ENCODE measurements around the gene VPS16. TPM values are rescaled to one million over a fixed set of nuclear protein-coding genes. Genes with fewer than 3 reads are reported as not detected.
A peak's percentile ranks its signal among the peaks of the same experiment; 100 is the strongest.

Gene VPS16
- total RNA-seq, 1 experiment from 2014 or later = 26.2 TPM

DNA sequence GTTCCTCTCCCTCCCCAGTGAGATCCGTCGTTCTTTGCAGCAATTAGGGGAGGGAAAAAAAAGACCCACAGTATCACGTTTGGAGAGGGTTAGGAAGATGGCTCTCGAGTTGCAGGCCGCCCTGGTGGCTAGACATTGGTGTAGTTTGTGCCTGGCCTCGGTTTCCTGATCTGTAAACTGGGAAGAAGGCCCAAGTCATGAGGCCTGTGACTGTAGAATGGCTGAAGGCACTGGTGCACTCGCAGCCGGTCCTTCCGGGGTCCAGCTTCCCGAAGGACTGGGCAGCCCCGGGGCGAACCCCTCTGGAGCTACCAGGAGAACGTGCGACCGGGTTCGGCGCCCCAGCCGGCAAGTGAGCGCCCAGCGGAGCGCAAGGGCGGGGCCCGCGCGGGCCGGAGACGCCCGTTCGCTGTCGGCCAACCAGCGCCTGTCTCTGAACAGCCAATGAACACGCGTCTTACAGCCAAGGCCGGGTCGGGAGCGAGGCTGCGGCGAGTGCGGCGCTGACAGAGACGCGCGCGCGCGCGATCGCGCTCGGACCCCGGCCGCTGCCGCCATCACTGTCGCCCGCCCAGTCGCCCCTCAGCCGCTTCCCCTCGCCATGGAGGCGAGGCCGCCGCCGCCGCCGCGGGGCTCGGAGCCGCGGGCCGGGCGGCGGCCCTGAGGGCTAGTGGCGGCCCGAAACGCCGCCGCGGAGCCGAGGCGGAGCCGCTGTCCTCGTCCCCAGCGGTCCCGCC is 32.6 kb downstream of the VPS16 start, which contains the start of gene PTPRA (continued):
- no peak; the same call in 1 of the 2 replicates for TF ChIP-seq SMAD3 (CRISPR knock-in tag; IDR thresholded peaks at IDR 0.05; ENCODE audit: borderline replicate concordance)
- TF ChIP-seq OVOL2 (CRISPR knock-in tag; IDR thresholded peaks at IDR 0.05; ENCODE audit: borderline replicate concordance) = no peak
- no peak for TF ChIP-seq EMX1 (CRISPR knock-in tag; IDR thresholded peaks at IDR 0.05)
- TF ChIP-seq, protein P1, sequence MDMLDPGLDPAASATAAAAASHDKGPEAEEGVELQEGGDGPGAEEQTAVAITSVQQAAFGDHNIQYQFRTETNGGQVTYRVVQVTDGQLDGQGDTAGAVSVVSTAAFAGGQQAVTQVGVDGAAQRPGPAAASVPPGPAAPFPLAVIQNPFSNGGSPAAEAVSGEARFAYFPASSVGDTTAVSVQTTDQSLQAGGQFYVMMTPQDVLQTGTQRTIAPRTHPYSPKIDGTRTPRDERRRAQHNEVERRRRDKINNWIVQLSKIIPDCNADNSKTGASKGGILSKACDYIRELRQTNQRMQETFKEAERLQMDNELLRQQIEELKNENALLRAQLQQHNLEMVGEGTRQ (CRISPR knock-in tag; IDR thresholded peaks at IDR 0.05) = no peak; the same call in 1 of the 2 replicates
- no peak for TF ChIP-seq ZNF138 (CRISPR knock-in tag; conservative IDR thresholded peaks at IDR 0.05)
- peak; percentile 49 for TF ChIP-seq FOXP1 (CRISPR knock-in tag; IDR thresholded peaks at IDR 0.05; ENCODE audit: borderline replicate concordance)
- peak; percentile 80 for TF ChIP-seq SP1 (CRISPR knock-in tag; conservative IDR thresholded peaks at IDR 0.05)
- peak; percentile 80 for TF ChIP-seq NFYB (CRISPR knock-in tag; conservative IDR thresholded peaks at IDR 0.05; ENCODE audit: low read depth)

GRCh38 chr20:2873747-2874041 is 33.1 kb downstream of the VPS16 start:
- Mint-ChIP-seq H3K9me3 (no peaks in the 10 kb centered on the region), H3K36me3 (peaks cover 5% of the 10 kb centered on the region), H3K4me1 (peaks cover 33% of the 10 kb centered on the region), H3K27me3 (ENCODE audit: low read depth) (peaks cover 21% of the 10 kb centered on the region), H3K4me3 (peak overlapping the region; percentile 90), H3K27ac (peak overlapping the region; percentile 49; the same call in 1 of the 2 replicates)
- DNase-seq (ENCODE audit: low spot score) (peak; percentile 69), ATAC-seq (peak; percentile 34)
- ChIA-PET CTCF (interaction anchor here (1.0 to 1.2 kb wide), 3 partner anchors 31 to 185 kb away, joined by 3 read pairs; no protein-coding TSS in a partner anchor), POLR2A (interaction anchor here (1.4 kb wide), 1 partner anchor 172 kb away, joined by 3 read pairs; the partner anchor contains the start of gene MRPS26)
- no peak for TF ChIP-seq GABPB1 (CRISPR knock-in tag; IDR thresholded peaks at IDR 0.05)
- no peak for TF ChIP-seq TEAD4 (CRISPR knock-in tag; IDR thresholded peaks at IDR 0.05)
- TF ChIP-seq ZMAT4 (CRISPR knock-in tag; IDR thresholded peaks at IDR 0.05) = no peak
- no peak for TF ChIP-seq NR2C2 (CRISPR knock-in tag; IDR thresholded peaks at IDR 0.05)
- TF ChIP-seq RELA (CRISPR knock-in tag; IDR thresholded peaks at IDR 0.05; ENCODE audit: borderline replicate concordance) = no peak
- no peak for TF ChIP-seq ZNF396 (CRISPR knock-in tag; IDR thresholded peaks at IDR 0.05; ENCODE audit: borderline replicate concordance)

GRCh38 chr20:2874456-2874855 is 33.9 kb downstream of the VPS16 start:
- no peak for ATAC-seq
- Mint-ChIP-seq H3K27ac (peak overlapping the region; percentile 39), H3K36me3 (peaks cover 5% of the 10 kb centered on the region), H3K9me3 (no peaks in the 10 kb centered on the region), H3K4me3 (peak overlapping the region; percentile 90), H3K4me1 (peaks cover 39% of the 10 kb centered on the region), H3K27me3 (ENCODE audit: low read depth) (peaks cover 21% of the 10 kb centered on the region)
- no peak for DNase-seq (ENCODE audit: low spot score)
- ChIA-PET POLR2A (no interaction called here), CTCF (no interaction called here)
- TF ChIP-seq FOXK1 (CRISPR knock-in tag; IDR thresholded peaks at IDR 0.05) = no peak
- no peak for TF ChIP-seq ZNF423 (CRISPR knock-in tag; IDR thresholded peaks at IDR 0.05)
- TF ChIP-seq CREM (CRISPR knock-in tag; IDR thresholded peaks at IDR 0.05) = no peak
- no peak for TF ChIP-seq JAZF1 (CRISPR knock-in tag; IDR thresholded peaks at IDR 0.05)
- no peak for TF ChIP-seq IRF2 (CRISPR knock-in tag; IDR thresholded peaks at IDR 0.05; ENCODE audit: borderline replicate concordance, low read depth)
- no peak for TF ChIP-seq GABPB1 (CRISPR knock-in tag; IDR thresholded peaks at IDR 0.05)
- TF ChIP-seq NR1H2 (CRISPR knock-in tag; IDR thresholded peaks at IDR 0.05) = no peak
- TF ChIP-seq, protein P2, sequence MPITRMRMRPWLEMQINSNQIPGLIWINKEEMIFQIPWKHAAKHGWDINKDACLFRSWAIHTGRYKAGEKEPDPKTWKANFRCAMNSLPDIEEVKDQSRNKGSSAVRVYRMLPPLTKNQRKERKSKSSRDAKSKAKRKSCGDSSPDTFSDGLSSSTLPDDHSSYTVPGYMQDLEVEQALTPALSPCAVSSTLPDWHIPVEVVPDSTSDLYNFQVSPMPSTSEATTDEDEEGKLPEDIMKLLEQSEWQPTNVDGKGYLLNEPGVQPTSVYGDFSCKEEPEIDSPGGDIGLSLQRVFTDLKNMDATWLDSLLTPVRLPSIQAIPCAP (CRISPR knock-in tag; IDR thresholded peaks at IDR 0.05) = no peak
- TF ChIP-seq, protein P3, sequence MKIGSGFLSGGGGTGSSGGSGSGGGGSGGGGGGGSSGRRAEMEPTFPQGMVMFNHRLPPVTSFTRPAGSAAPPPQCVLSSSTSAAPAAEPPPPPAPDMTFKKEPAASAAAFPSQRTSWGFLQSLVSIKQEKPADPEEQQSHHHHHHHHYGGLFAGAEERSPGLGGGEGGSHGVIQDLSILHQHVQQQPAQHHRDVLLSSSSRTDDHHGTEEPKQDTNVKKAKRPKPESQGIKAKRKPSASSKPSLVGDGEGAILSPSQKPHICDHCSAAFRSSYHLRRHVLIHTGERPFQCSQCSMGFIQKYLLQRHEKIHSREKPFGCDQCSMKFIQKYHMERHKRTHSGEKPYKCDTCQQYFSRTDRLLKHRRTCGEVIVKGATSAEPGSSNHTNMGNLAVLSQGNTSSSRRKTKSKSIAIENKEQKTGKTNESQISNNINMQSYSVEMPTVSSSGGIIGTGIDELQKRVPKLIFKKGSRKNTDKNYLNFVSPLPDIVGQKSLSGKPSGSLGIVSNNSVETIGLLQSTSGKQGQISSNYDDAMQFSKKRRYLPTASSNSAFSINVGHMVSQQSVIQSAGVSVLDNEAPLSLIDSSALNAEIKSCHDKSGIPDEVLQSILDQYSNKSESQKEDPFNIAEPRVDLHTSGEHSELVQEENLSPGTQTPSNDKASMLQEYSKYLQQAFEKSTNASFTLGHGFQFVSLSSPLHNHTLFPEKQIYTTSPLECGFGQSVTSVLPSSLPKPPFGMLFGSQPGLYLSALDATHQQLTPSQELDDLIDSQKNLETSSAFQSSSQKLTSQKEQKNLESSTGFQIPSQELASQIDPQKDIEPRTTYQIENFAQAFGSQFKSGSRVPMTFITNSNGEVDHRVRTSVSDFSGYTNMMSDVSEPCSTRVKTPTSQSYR (CRISPR knock-in tag; IDR thresholded peaks at IDR 0.05) = no peak
- no peak for TF ChIP-seq FOXP1 (CRISPR knock-in tag; IDR thresholded peaks at IDR 0.05; ENCODE audit: borderline replicate concordance)
- TF ChIP-seq, protein P4, sequence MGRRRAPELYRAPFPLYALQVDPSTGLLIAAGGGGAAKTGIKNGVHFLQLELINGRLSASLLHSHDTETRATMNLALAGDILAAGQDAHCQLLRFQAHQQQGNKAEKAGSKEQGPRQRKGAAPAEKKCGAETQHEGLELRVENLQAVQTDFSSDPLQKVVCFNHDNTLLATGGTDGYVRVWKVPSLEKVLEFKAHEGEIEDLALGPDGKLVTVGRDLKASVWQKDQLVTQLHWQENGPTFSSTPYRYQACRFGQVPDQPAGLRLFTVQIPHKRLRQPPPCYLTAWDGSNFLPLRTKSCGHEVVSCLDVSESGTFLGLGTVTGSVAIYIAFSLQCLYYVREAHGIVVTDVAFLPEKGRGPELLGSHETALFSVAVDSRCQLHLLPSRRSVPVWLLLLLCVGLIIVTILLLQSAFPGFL (CRISPR knock-in tag; IDR thresholded peaks at IDR 0.05; ENCODE audit: borderline replicate concordance) = no peak
- no peak for TF ChIP-seq FOXJ3 (CRISPR knock-in tag; IDR thresholded peaks at IDR 0.05; ENCODE audit: borderline replicate concordance)
- no peak for TF ChIP-seq SMAD3 (CRISPR knock-in tag; IDR thresholded peaks at IDR 0.05; ENCODE audit: borderline replicate concordance)
- no peak for TF ChIP-seq ELF4 (CRISPR knock-in tag; IDR thresholded peaks at IDR 0.05; ENCODE audit: low read depth)
